WTC11 (cell line): ENCODE data around the gene CFH. TPM values are rescaled to one million over a fixed set of nuclear protein-coding genes. Genes with fewer than 3 reads are reported as not detected.

Source experiments
- ARID4B ChIP-seq: sonication (generic); formaldehyde crosslinking; IDR thresholded peaks from 2 replicates; pipeline ENCODE4 v1.8.0; 2023; ENCODE audit warnings: missing genetic modification reagents, mild to moderate bottlenecking, borderline replicate concordance
- E2F4 ChIP-seq: sonication (generic); formaldehyde crosslinking; IDR thresholded peaks from 2 replicates; pipeline ENCODE4 v1.8.1; 2022; ENCODE audit warnings: low read depth, mild to moderate bottlenecking, moderate library complexity, missing genetic modification reagents, borderline replicate concordance
- E2F5 ChIP-seq: sonication (generic); formaldehyde crosslinking; IDR thresholded peaks from 2 replicates; pipeline ENCODE4 v1.8.1; 2022; ENCODE audit warnings: mild to moderate bottlenecking, moderate library complexity, missing genetic modification reagents
- ESRRA ChIP-seq: sonication (generic); formaldehyde crosslinking; IDR thresholded peaks from 2 replicates; pipeline ENCODE4 v1.8.1; 2022; ENCODE audit warnings: mild to moderate bottlenecking, missing genetic modification reagents, borderline replicate concordance
- ETV6 ChIP-seq: sonication (generic); formaldehyde crosslinking; IDR thresholded peaks from 2 replicates; pipeline ENCODE4 v1.8.1; 2022; ENCODE audit warnings: mild to moderate bottlenecking, missing genetic modification reagents
- HMGA2 ChIP-seq: fragments of 250-450 bp; sonication (Bioruptor Pico); IDR thresholded peaks from 2 replicates; pipeline ENCODE4 v1.4.0; 2021; ENCODE audit warnings: mild to moderate bottlenecking, moderate library complexity
- MAX ChIP-seq: sonication (generic); formaldehyde crosslinking; IDR thresholded peaks from 2 replicates; pipeline ENCODE4 v1.8.0; 2022; ENCODE audit warnings: mild to moderate bottlenecking, missing genetic modification reagents
- MXD4 ChIP-seq: fragments of 250-450 bp; sonication (Bioruptor Pico); IDR thresholded peaks from 2 replicates; pipeline ENCODE4 v1.8.0; 2021; ENCODE audit warnings: mild to moderate bottlenecking, moderate library complexity, borderline replicate concordance
- NFYB ChIP-seq: sonication (generic); formaldehyde crosslinking; conservative IDR thresholded peaks from 2 replicates; pipeline ENCODE4 v1.8.0; 2022; ENCODE audit warnings: low read depth, missing genetic modification reagents
- RELA ChIP-seq: sonication (generic); formaldehyde crosslinking; IDR thresholded peaks from 2 replicates; pipeline ENCODE4 v1.8.1; 2022; ENCODE audit warnings: missing genetic modification reagents, mild to moderate bottlenecking, borderline replicate concordance
- SP1 ChIP-seq: sonication (generic); formaldehyde crosslinking; conservative IDR thresholded peaks from 2 replicates; pipeline ENCODE4 v1.8.1; 2022; ENCODE audit warnings: missing genetic modification reagents
- TP53 ChIP-seq: sonication (generic); formaldehyde crosslinking; IDR thresholded peaks from 2 replicates; pipeline ENCODE4 v1.8.1; 2023; ENCODE audit warnings: mild to moderate bottlenecking, missing genetic modification reagents
- ZNF416 ChIP-seq: fragments of 250-450 bp; sonication (Bioruptor Pico); IDR thresholded peaks from 2 replicates; pipeline ENCODE4 v1.9.0; 2021; ENCODE audit warnings: mild to moderate bottlenecking, inconsistent platforms
- total RNA-seq: library from RNA; stranded (reverse); gene quantifications from 3 replicates; pipeline ENCODE4 v1.2.3, GENCODE V29; 2021
- TF ChIP-seq, protein P1 (sequence below): fragments of 250-450 bp; sonication (Bioruptor Pico); IDR thresholded peaks from 2 replicates; pipeline ENCODE4 v1.9.0; 2021; ENCODE audit warnings: mild to moderate bottlenecking, borderline replicate concordance
- TF ChIP-seq, protein P2 (sequence below): sonication (generic); formaldehyde crosslinking; IDR thresholded peaks from 2 replicates; pipeline ENCODE4 v1.8.0; 2022; ENCODE audit warnings: mild to moderate bottlenecking, missing genetic modification reagents

The CFH gene
- total RNA-seq, 1 experiment from 2014 or later = 0.17 TPM

- TF ChIP-seq, protein P1, sequence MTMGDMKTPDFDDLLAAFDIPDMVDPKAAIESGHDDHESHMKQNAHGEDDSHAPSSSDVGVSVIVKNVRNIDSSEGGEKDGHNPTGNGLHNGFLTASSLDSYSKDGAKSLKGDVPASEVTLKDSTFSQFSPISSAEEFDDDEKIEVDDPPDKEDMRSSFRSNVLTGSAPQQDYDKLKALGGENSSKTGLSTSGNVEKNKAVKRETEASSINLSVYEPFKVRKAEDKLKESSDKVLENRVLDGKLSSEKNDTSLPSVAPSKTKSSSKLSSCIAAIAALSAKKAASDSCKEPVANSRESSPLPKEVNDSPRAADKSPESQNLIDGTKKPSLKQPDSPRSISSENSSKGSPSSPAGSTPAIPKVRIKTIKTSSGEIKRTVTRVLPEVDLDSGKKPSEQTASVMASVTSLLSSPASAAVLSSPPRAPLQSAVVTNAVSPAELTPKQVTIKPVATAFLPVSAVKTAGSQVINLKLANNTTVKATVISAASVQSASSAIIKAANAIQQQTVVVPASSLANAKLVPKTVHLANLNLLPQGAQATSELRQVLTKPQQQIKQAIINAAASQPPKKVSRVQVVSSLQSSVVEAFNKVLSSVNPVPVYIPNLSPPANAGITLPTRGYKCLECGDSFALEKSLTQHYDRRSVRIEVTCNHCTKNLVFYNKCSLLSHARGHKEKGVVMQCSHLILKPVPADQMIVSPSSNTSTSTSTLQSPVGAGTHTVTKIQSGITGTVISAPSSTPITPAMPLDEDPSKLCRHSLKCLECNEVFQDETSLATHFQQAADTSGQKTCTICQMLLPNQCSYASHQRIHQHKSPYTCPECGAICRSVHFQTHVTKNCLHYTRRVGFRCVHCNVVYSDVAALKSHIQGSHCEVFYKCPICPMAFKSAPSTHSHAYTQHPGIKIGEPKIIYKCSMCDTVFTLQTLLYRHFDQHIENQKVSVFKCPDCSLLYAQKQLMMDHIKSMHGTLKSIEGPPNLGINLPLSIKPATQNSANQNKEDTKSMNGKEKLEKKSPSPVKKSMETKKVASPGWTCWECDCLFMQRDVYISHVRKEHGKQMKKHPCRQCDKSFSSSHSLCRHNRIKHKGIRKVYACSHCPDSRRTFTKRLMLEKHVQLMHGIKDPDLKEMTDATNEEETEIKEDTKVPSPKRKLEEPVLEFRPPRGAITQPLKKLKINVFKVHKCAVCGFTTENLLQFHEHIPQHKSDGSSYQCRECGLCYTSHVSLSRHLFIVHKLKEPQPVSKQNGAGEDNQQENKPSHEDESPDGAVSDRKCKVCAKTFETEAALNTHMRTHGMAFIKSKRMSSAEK (CRISPR knock-in tag) = no peak
- TF ChIP-seq ZNF416 (CRISPR knock-in tag) (peak; percentile 41; the same call in 1 of the 2 replicates), ETV6 (CRISPR knock-in tag) (peak; percentile 83), HMGA2 (CRISPR knock-in tag) (no peak), TP53 (CRISPR knock-in tag) (no peak; the same call in none of the 2 replicates), MAX (CRISPR knock-in tag) (peak; percentile 92), E2F5 (CRISPR knock-in tag) (peak; percentile 97), ESRRA (CRISPR knock-in tag) (no peak), RELA (CRISPR knock-in tag) (no peak), E2F4 (CRISPR knock-in tag) (no peak), ARID4B (peak; percentile 81), SP1 (peak; percentile 69), MXD4 (CRISPR knock-in tag) (no peak), NFYB (peak; percentile 65)
- TF ChIP-seq, protein P2, sequence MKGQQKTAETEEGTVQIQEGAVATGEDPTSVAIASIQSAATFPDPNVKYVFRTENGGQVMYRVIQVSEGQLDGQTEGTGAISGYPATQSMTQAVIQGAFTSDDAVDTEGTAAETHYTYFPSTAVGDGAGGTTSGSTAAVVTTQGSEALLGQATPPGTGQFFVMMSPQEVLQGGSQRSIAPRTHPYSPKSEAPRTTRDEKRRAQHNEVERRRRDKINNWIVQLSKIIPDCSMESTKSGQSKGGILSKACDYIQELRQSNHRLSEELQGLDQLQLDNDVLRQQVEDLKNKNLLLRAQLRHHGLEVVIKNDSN (CRISPR knock-in tag) = peak; percentile 31; the same call in 1 of the 2 replicates
Measured at GRCh38 chr1:196608390-196609369, 43.2 kb upstream of the CFH start, which contains the start of gene KCNT2 (continued).
